GM18507 (cell line): Measurements from ENCODE around the gene VAT1L.

Source experiments
- DNase-seq: peaks from one replicate; pipeline ENCODE4 v3.0.0; 2011; ENCODE audit warnings: low read depth; ENCODE audit not compliant: insufficient read length; ENCODE audit errors: extremely low spot score
- FAIRE-seq: peaks from 2 replicates; lab custom pipeline; 2011; peaks lifted over from hg19 to GRCh38; lab: Jason Lieb, UNC

VAT1L gene

GRCh38 chr16:78005881-78006280 lies 217.5 kb downstream of the VAT1L start:
- no peak for FAIRE-seq
- no peak for DNase-seq

- no peak for DNase-seq
- FAIRE-seq: no peak
These were observed 218.8 kb downstream of the VAT1L start for GRCh38 chr16:78007121-78007520.

- no peak for DNase-seq
- FAIRE-seq: no peak
These were observed 234.1 kb downstream of the VAT1L start, which contains the start of gene CLEC3A for GRCh38 chr16:78022347-78023060. CLEC3A (plus strand) TSS chr16:78022548; CDS start chr16:78022627, 79 bp downstream.

GRCh38 chr16:78024159-78024558 lies 235.8 kb downstream of the VAT1L start:
- FAIRE-seq (no peak), DNase-seq (no peak)

GRCh38 chr16:78025631-78026030 lies 237.3 kb downstream of the VAT1L start:
- no peak for DNase-seq
- no peak for FAIRE-seq

- FAIRE-seq (no peak), DNase-seq (no peak)
These were observed 239.7 kb downstream of the VAT1L start for GRCh38 chr16:78028018-78028417.
